Measurements from ENCODE around the gene SSBP3.

SSBP3 gene

DNA sequence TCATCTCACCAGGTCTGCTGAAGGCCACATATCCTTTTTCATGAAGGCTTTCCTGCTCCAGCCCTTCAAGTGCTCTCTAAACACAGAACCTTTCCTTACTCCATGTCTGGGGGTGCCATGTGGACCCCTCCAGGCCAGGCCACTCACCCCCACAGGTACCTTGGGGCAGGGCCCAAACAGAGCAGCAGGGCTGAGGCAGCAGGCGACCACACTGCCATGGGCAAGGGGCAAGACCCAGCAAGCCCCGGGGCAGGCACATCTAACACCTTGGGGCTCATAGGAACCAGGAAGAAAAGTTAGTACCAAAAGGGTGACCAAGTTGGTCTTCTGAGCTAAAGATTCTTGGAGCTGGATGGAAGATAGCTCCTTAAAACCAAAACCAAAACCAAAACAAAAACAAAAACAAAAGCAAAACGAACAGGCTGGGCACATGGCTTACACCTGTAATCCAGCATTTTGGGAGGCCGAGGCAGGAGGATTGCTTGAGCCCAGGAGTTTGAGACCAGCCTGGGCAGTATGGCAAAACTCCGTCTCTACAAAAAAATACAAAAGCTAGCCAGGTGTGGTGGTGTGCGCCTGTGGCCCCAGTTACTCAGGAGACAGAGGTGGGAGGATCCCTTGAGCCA is 142.5 kb downstream of the SSBP3 start:
- no peak for DNase-seq

GRCh38 chr1:54262244-54262643 is 143.9 kb downstream of the SSBP3 start:
- DNase-seq = no peak

GRCh38 chr1:54260810-54261209 is 145.4 kb downstream of the SSBP3 start:
- no peak for DNase-seq

DNA sequence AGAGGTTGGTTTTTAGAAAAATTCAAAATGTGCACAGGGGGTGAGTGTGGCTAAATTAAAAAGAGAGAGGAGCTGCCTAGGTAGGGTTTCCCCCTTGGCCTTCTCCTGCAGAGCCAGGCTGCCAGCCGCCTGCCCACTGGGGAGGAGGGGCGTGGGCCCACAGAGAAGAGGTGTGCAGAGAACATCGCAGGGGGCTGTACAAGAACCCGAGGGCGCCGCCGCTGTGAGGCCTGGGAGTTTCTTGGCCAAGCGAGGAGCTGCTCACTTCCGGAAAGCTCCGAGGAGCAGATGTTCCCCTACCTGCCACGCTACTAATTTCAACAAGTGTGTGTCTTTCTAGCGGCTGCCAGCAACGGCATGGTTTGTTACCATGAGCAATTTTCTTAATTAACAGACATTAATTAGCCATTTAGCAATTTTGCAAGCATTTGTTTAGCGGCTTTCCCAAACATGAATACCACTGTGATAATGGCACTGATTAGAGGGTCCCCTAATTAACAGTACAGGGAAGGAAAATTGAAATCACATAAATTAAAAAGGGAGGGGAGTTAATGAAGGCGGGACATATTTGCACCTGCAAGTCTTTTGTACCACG is 146.6 kb downstream of the SSBP3 start:
- DNase-seq = no peak

DNA sequence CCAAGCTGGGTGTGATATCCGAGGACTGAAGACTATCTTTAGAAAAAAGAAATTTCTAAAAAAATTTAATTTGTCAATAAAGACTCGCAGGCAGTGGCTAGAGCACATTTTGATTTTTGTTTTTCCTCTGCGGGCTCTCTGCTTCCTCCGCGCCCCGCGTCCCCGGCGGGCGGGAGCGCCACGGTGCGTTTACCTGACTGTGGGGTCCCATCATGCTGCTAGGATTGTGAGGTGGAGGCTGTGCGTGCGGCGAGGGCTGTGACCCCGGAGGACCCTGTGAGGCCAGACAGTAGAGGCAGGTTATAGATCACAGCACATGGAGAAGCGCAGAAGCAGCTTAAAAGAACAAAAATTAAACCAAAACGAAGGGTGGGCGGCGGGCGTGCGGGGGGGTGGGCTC is 148.3 kb downstream of the SSBP3 start:
- no peak for DNase-seq

DNA sequence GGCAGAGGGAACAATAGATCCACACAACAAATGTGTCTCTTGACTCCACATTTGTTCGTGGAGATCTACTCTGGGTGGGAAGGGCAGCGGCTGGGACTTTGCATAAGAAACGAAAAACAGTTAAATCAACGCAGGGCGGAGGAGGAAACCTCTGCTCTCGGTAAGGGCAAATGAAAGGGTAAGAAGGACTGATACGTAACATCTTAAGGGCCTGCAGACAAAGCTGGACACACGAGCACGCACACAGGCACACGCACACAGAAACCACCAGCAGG is 148.9 kb downstream of the SSBP3 start:
- no peak for DNase-seq

GRCh38 chr1:54256522-54257345 is 149.5 kb downstream of the SSBP3 start:
- no peak for DNase-seq

- DNase-seq = no peak
Measured at GRCh38 chr1:54255026-54255702, 151.0 kb downstream of the SSBP3 start.

GRCh38 chr1:54254055-54254454 is 152.1 kb downstream of the SSBP3 start:
- DNase-seq = no peak

GRCh38 chr1:54253480-54253879 is 152.7 kb downstream of the SSBP3 start:
- no peak for DNase-seq

GRCh38 chr1:54252371-54252936 is 153.7 kb downstream of the SSBP3 start:
- no peak for DNase-seq

DNA sequence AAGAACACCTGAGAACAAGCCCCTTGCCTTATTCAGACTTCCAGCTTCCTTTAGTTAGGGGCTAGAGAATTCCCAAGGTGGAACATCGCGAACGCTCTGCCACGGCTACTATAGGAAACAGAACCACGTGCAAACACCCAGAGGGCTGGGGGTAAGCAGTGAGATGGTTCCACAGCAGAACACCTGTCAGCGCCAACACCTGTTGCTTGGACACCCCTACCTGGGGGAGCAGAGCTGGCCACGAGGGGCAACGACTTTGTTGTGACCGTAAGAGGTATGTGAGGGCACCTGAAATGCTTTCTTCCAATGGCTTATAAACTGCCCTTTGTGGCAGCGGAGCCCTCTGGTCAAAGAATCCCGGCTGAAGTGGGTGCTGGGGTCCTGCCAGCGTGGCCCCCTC is 155.5 kb downstream of the SSBP3 start:
- no peak for DNase-seq

DNA sequence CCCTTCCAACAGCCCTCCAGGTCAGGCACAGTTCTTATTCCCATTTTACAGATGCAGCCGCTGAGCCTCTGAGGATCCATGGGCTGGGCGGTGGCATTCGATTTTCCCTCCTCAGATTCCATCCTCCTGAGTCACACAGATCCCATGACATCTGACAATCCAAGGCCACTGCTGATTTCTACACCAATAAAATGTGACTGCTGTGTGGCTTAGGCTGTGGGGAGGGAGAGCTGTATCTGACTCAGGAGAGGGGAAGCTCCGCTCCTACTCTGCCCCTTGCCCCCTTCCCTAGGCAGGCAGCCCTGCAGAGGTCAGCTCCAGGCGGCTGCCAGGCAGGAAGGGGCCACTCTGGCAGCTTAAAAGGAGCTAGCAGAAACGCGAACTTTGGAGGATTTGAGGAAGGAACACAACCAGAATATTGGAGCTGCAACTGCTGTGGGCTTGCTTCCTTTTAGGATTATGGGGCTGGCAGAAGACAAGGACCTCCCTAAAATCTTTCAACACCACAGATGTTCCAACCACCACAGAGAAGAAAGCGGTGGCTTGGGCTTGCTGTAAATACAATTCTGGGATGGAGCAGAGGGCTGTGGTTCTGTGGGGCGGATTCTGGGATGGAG is 156.3 kb downstream of the SSBP3 start:
- DNase-seq = no peak

- no peak for DNase-seq
Measured at GRCh38 chr1:54248966-54249365, 157.2 kb downstream of the SSBP3 start.

DNA sequence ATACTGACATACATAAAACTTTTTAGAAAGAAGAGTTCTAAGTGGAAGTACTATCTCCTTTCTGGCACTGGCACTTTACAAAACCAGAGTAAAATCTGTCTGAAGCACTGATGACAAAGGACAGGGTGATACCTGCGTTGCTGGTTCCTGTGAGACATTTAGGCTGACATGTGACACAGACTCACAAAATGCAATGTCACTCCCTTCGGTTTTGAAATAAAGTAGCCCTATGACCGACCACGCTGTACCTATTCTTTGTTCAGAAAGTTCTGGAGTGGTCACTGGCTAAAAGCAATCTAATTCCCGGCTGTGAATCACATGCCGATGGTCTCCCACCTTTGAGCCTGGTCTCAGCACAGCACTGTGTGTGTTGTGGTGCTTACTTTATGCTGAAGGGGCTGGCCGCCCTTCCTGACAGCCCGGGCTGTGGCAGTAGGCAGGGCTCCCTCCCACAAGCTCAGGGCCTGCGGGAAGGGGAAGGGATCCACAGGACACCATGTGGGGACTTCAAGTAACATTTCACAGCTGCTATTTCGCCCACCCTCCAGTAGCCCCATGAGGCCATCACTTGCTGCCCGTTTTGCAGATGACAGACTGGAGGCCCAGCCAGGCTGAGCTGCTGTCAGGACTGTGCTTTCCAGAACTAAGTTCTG is 158.2 kb downstream of the SSBP3 start:
- no peak for DNase-seq

GRCh38 chr1:54246116-54246721 is 160.0 kb downstream of the SSBP3 start:
- no peak for DNase-seq

DNA sequence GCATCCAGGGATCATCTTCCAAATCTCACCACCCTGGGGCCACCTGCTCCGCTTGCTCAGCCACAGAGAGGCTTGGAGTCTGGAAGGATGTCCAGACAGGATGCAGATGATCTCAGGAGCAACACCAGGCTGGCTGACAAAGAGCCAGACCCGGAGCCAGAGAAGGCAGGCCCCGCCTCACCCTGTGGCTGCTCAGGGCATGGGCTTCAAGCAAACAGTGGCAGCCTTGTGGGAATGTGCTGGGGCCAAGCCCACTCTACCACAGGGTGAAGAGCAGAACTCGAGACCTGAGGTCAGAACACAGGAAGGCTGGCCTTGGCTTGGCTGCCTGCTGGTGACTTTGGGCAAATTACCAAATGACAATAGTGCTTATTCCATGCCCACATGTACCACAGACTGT is 160.7 kb downstream of the SSBP3 start:
- no peak for DNase-seq

DNA sequence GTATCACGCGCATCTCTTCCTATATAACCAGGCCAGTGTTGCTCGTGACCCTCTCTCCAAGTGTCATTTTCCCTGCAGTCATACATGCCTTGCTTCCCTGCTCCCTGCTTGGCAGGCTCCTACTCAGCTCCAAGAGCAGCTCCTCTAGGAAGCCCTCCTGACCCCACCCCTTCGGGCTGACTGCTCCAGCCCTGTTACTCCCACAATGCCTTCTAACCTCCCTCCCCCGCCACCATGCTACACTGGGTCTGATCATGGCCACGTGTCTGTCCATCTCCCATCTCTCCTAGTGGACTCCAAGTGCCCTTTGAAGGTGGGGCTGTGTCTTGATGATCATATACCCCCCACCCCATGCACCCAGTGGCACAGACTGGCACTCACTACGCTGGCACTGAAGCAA is 161.5 kb downstream of the SSBP3 start:
- no peak for DNase-seq

- no peak for DNase-seq
Measured at GRCh38 chr1:54243022-54243421, 163.2 kb downstream of the SSBP3 start.

- no peak for DNase-seq
Measured at GRCh38 chr1:54241364-54241763, 164.8 kb downstream of the SSBP3 start.

- DNase-seq = no peak
Measured at GRCh38 chr1:54240741-54241335, 165.4 kb downstream of the SSBP3 start.

GRCh38 chr1:54239631-54240031 is 166.6 kb downstream of the SSBP3 start:
- DNase-seq = no peak
